PFSK-1 (cell line): Measurements from ENCODE around the gene SRRM5.

Source experiments
- FOXP2 ChIP-seq: optimal IDR thresholded peaks from 2 replicates; pipeline ENCODE3; 2011; ENCODE audit warnings: borderline replicate concordance, control low read depth, inconsistent platforms; ENCODE audit not compliant: insufficient read depth; ENCODE audit errors: extremely low read length, extremely low read depth
- POLR2AphosphoS5 ChIP-seq: IDR thresholded peaks from 2 replicates; pipeline ENCODE4 v1.6.1; 2012; ENCODE audit warnings: low read depth, mild to moderate bottlenecking, control low read depth, low read length, moderate library complexity
- REST ChIP-seq, 2 experiments: IDR thresholded peaks; 2 replicates each; pipeline versions ENCODE4 v1.6.1 to v1.8.0; 2011 to 2012; ENCODE audit warnings: low read depth in 2 of 2, low read length in 2 of 2, control low read depth in 1 of 2, inconsistent platforms in 1 of 2, mild to moderate bottlenecking in 1 of 2, moderate library complexity in 1 of 2; ENCODE audit not compliant: insufficient read depth in 1 of 2
- SIN3A ChIP-seq: IDR thresholded peaks from 2 replicates; pipeline ENCODE4 v1.6.1; 2012; ENCODE audit warnings: mild to moderate bottlenecking, low read length, moderate library complexity, borderline replicate concordance; ENCODE audit not compliant: insufficient read depth
- TAF1 ChIP-seq: IDR thresholded peaks from 2 replicates; pipeline ENCODE4 v1.6.1; 2012; ENCODE audit warnings: low read length, control low read depth, borderline replicate concordance; ENCODE audit not compliant: insufficient read depth

The SRRM5 gene

GRCh38 chr19:43658001-43658400 lies 46.1 kb downstream of the SRRM5 start:
- TF ChIP-seq FOXP2 = no peak
- TF ChIP-seq POLR2AphosphoS5 = no peak
- no peak for TF ChIP-seq SIN3A
- TF ChIP-seq REST (IDR thresholded peaks at IDR 0.05; ENCODE audit: insufficient read depth in 1 of 2, low read depth in 2 of 2, low read length in 2 of 2) = no peak
- no peak for TF ChIP-seq TAF1

- TF ChIP-seq REST (IDR thresholded peaks at IDR 0.05; ENCODE audit: insufficient read depth in 1 of 2, low read depth in 2 of 2, low read length in 2 of 2) (no peak), POLR2AphosphoS5 (no peak), TAF1 (no peak), FOXP2 (no peak), SIN3A (no peak)
These were observed 46.6 kb downstream of the SRRM5 start for GRCh38 chr19:43658494-43658893.

- no peak for TF ChIP-seq POLR2AphosphoS5
- TF ChIP-seq REST (IDR thresholded peaks at IDR 0.05; ENCODE audit: insufficient read depth in 1 of 2, low read depth in 2 of 2, low read length in 2 of 2) = no peak
- no peak for TF ChIP-seq SIN3A
- no peak for TF ChIP-seq TAF1
- TF ChIP-seq FOXP2 = no peak
These were observed 48.5 kb downstream of the SRRM5 start for GRCh38 chr19:43660301-43660970.

- TF ChIP-seq REST (IDR thresholded peaks at IDR 0.05; ENCODE audit: insufficient read depth in 1 of 2, low read depth in 2 of 2, low read length in 2 of 2) = no peak
- no peak for TF ChIP-seq TAF1
- no peak for TF ChIP-seq SIN3A
- TF ChIP-seq FOXP2 = no peak
- TF ChIP-seq POLR2AphosphoS5 = no peak
These were observed 49.1 kb downstream of the SRRM5 start for GRCh38 chr19:43660971-43661360.

DNA sequence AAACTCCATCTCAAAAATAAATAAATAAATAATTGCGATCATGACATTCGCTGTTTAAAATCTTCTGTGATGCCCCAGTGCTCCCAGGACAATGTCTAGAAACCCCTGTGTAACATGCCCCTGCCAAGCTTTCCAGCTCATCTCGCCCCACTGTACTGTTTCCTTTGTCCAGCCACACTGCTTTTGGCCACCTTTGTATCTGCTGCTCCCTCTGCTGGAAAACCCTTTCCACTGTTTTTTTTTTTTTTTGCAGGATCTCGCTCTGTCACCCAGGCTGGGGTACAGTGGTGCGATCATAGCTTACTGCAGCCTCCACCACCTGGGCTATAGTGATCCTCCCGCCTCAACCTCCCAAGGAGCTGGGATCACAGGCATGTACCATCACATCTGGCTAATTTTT lies 50.6 kb downstream of the SRRM5 start:
- TF ChIP-seq FOXP2 (no peak), SIN3A (no peak), REST (IDR thresholded peaks at IDR 0.05; ENCODE audit: insufficient read depth in 1 of 2, low read depth in 2 of 2, low read length in 2 of 2) (no peak), TAF1 (no peak), POLR2AphosphoS5 (no peak)
